Mammary epithelial cell (primary cell): ENCODE data around the gene C9orf153.

Source experiments
- EZH2 ChIP-seq: IDR thresholded peaks from 2 replicates; pipeline ENCODE4 v1.6.1; 2012; ENCODE audit warnings: low read length, inconsistent platforms, borderline replicate concordance
- TF ChIP-seq, protein P1 (sequence below), 2 donors: IDR thresholded peaks in 1 of 2; conservative IDR thresholded peaks in 1 of 2; 2 replicates each; pipeline ENCODE4 v1.5.1; 2011 to 2012; ENCODE audit warnings: inconsistent platforms in 2 of 2, low read length in 2 of 2, mild to moderate bottlenecking in 2 of 2, control low read depth in 1 of 2, low read depth in 1 of 2; ENCODE audit not compliant: insufficient read depth in 1 of 2; ENCODE audit errors: extremely low read depth in 1 of 2

DNA sequence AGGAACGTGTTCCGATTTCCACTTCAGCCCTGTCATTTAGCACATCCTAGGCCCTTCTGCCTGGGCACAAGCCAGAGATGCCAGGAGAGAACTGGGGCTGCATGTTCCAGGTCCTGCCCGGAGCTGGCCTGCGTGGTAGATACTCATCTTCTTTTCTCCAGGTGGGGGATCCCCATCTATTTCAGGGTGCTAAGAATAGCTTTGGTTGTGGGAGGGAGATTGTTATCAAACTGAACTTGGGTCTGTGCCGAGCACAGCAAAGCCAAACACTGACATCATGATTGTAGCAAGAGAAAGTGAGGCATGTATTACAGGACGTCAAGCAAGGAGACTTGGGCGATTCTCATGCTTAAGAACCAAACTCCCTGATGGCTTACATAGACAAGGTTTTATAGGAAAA lies 18.2 kb downstream of the C9orf153 start:
- TF ChIP-seq, protein P1, sequence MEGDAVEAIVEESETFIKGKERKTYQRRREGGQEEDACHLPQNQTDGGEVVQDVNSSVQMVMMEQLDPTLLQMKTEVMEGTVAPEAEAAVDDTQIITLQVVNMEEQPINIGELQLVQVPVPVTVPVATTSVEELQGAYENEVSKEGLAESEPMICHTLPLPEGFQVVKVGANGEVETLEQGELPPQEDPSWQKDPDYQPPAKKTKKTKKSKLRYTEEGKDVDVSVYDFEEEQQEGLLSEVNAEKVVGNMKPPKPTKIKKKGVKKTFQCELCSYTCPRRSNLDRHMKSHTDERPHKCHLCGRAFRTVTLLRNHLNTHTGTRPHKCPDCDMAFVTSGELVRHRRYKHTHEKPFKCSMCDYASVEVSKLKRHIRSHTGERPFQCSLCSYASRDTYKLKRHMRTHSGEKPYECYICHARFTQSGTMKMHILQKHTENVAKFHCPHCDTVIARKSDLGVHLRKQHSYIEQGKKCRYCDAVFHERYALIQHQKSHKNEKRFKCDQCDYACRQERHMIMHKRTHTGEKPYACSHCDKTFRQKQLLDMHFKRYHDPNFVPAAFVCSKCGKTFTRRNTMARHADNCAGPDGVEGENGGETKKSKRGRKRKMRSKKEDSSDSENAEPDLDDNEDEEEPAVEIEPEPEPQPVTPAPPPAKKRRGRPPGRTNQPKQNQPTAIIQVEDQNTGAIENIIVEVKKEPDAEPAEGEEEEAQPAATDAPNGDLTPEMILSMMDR (conservative IDR thresholded peaks at IDR 0.05 in 1 of 2, IDR thresholded peaks at IDR 0.05 in 1 of 2; ENCODE audit: extremely low read depth in 1 of 2, insufficient read depth in 1 of 2, low read depth in 1 of 2, low read length in 2 of 2), result no peak
- no peak for TF ChIP-seq EZH2
